Parathyroid adenoma (tissue), 2 donors: Measurements from ENCODE around the gene SURF4.

ENCODE experiments used
- H2AFZ ChIP-seq: fragments of 300-600 bp; sonication (generic); one replicate; pipeline ENCODE4 v1.7.0; 2017; ENCODE audit warnings: antibody characterized with exemption, mild to moderate bottlenecking
- H3K27ac ChIP-seq: fragments of 300-600 bp; sonication (generic); one replicate; pipeline ENCODE4 v1.7.0; 2017
- H3K27me3 ChIP-seq: fragments of 300-600 bp; sonication (generic); one replicate; pipeline ENCODE4 v1.7.0; 2017; ENCODE audit warnings: low read length; ENCODE audit not compliant: control insufficient read depth, insufficient read depth
- H3K36me3 ChIP-seq: fragments of 300-600 bp; sonication (generic); one replicate; pipeline ENCODE4 v1.7.0; 2017; ENCODE audit warnings: low read length; ENCODE audit not compliant: control insufficient read depth, insufficient read depth
- H3K4me1 ChIP-seq: fragments of 300-600 bp; sonication (generic); one replicate; pipeline ENCODE4 v1.7.0; 2017; ENCODE audit warnings: control low read depth
- H3K4me2 ChIP-seq: fragments of 300-600 bp; sonication (generic); one replicate; pipeline ENCODE4 v1.7.0; 2017; ENCODE audit warnings: low read length
- H3K4me3 ChIP-seq: fragments of 300-600 bp; sonication (generic); one replicate; pipeline ENCODE4 v1.7.0; 2017; ENCODE audit warnings: low read depth, low read length
- H3K79me2 ChIP-seq: fragments of 300-600 bp; sonication (generic); one replicate; pipeline ENCODE4 v1.7.0; 2017; ENCODE audit warnings: control low read depth
- H3K9ac ChIP-seq: fragments of 300-600 bp; sonication (generic); one replicate; pipeline ENCODE4 v1.7.0; 2017; ENCODE audit warnings: mild to moderate bottlenecking
- H3K9me3 ChIP-seq: fragments of 300-600 bp; sonication (generic); one replicate; pipeline ENCODE4 v1.7.0; 2017; ENCODE audit warnings: low read length; ENCODE audit not compliant: control insufficient read depth
- CTCF ChIP-seq: fragments of 300-600 bp; sonication (generic); IDR thresholded peaks from one replicate; pipeline ENCODE4 v1.7.0; 2017; ENCODE audit warnings: antibody characterized with exemption, mild to moderate bottlenecking
- donor health status: primary hyperparathyroidism.

Gene SURF4

DNA sequence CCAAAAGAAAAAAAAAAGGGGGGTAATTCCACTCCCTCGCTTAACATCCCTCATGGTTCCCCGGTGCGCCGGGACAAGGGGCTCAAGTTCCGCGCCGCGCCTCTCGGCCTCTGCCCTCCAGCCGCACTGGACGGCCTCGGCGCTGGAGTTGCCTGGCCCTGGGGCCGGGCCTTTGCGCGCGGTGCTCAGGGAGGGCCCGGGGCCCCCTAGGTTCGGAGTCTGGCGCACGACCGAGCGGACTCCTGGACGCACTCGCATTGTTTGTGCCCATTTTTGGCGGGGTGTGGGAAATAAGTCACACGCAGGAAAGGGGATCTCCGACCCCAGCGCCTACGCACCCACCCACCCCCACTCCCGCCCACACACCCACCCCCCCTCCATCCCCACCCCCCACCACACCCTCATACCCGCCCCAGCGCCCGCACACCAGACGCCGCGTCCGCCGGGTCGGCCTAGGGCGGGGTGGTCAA is 28.3 kb downstream of the SURF4 start:
- Histone ChIP-seq H3K9me3 (no peaks in the 10 kb centered on the region), H3K4me1 (peaks cover 3% of the 10 kb centered on the region), H3K4me2 (peak overlapping the region; percentile 91), H3K36me3 (no peaks in the 10 kb centered on the region), H3K79me2 (no peaks in the 10 kb centered on the region), H2AFZ (peak overlapping the region; percentile 93), H3K4me3 (peak overlapping the region; percentile 77), H3K9ac (no peak overlapping the region), H3K27ac (peak overlapping the region; percentile 88), H3K27me3 (no peaks in the 10 kb centered on the region)
- no peak for TF ChIP-seq CTCF

GRCh38 chr9:133346021-133346785 is 29.7 kb downstream of the SURF4 start:
- Histone ChIP-seq H3K9ac (no peak overlapping the region), H3K9me3 (no peaks in the 10 kb centered on the region), H3K4me1 (peaks cover 3% of the 10 kb centered on the region), H3K27ac (no peak overlapping the region), H3K4me3 (peak overlapping the region; percentile 77), H3K36me3 (no peaks in the 10 kb centered on the region), H2AFZ (no peak overlapping the region), H3K27me3 (no peaks in the 10 kb centered on the region), H3K79me2 (no peaks in the 10 kb centered on the region), H3K4me2 (peak overlapping the region; percentile 76)
- no peak for TF ChIP-seq CTCF

DNA sequence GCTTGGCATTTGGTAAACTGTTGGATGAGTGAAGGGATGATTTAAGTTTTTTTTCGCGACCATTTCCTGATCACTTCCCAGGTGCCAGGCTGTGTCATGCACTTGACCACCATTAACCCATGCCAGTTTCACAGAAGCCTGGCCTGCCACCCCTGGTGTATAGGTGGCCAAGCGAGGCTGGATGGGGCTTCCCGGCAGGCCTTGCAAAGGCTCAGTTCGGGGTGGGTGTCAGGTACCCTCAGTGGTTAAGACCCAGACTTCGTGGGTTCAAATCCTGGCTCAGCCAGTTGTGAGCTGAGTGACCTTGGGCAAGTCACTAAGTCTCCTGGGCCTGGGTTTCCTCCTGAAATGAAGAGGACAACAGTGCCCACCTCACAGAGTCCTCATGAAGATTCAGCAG is 30.3 kb downstream of the SURF4 start:
- H3K79me2 ChIP-seq: no peaks in the 10 kb centered on the region
- H3K27ac ChIP-seq: no peak overlapping the region
- no peaks in the 10 kb centered on the region for H3K36me3 ChIP-seq
- no peak overlapping the region for H3K4me2 ChIP-seq
- no peak for TF ChIP-seq CTCF
- H3K4me3 ChIP-seq: no peak overlapping the region
- peaks cover 3% of the 10 kb centered on the region for H3K4me1 ChIP-seq
- no peaks in the 10 kb centered on the region for H3K27me3 ChIP-seq
- H3K9ac ChIP-seq: no peak overlapping the region
- no peaks in the 10 kb centered on the region for H3K9me3 ChIP-seq
- H2AFZ ChIP-seq: no peak overlapping the region

DNA sequence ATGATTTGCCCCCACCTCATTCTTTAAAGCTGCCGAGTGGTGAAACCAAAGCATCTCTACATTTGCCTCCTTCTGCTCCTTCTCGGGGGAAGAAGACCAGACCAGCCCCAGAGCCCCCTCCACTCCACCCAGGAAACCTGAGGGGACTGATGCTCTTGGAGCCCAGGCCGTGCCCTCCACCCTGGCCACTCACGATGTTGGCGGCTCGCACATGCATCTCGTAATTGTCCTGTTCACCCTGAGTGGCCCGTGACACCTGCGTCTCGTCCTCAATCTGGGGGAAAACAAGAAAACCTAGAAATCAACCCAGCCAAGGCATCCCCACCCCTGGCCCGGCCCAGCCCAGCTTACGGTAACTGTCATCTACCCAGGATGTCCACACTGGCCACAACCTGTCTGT is 30.9 kb downstream of the SURF4 start:
- H3K9me3 ChIP-seq: no peaks in the 10 kb centered on the region
- TF ChIP-seq CTCF: no peak
- H3K4me2 ChIP-seq: no peak overlapping the region
- H3K27ac ChIP-seq: no peak overlapping the region
- no peaks in the 10 kb centered on the region for H3K79me2 ChIP-seq
- H3K4me1 ChIP-seq: peaks cover 3% of the 10 kb centered on the region
- H3K36me3 ChIP-seq: no peaks in the 10 kb centered on the region
- H3K9ac ChIP-seq: no peak overlapping the region
- H3K27me3 ChIP-seq: no peaks in the 10 kb centered on the region
- H3K4me3 ChIP-seq: no peak overlapping the region
- H2AFZ ChIP-seq: no peak overlapping the region

GRCh38 chr9:133344071-133344470 is 31.8 kb downstream of the SURF4 start:
- H3K27ac ChIP-seq: no peak overlapping the region
- H2AFZ ChIP-seq: no peak overlapping the region
- no peaks in the 10 kb centered on the region for H3K79me2 ChIP-seq
- TF ChIP-seq CTCF: no peak
- no peak overlapping the region for H3K4me3 ChIP-seq
- no peak overlapping the region for H3K9ac ChIP-seq
- H3K4me2 ChIP-seq: no peak overlapping the region
- peaks cover 1% of the 10 kb centered on the region for H3K4me1 ChIP-seq
- H3K27me3 ChIP-seq: no peaks in the 10 kb centered on the region
- H3K36me3 ChIP-seq: no peaks in the 10 kb centered on the region
- H3K9me3 ChIP-seq: no peaks in the 10 kb centered on the region
